Measurements from ENCODE around the gene EXOC6B.

DNA sequence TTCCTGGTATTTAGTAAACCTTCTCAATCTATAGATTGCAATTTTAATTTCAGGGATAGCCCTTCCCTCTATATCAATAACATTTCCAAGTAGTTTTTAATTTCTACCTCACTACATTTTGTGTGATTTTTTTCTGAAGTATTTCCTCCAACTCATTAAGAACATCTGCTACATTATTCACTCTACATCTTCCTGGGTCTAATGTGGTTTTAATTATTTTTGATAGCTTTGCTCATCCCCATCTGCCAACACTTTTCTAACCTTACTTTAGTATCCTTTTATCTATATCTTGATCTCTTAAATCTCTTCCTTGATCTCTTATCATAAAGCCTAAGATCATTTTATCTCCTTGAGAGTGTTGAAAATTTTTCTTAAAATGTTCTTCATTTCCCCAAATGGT lies 399.8 kb downstream of the EXOC6B start:
- TF ChIP-seq, protein P1, sequence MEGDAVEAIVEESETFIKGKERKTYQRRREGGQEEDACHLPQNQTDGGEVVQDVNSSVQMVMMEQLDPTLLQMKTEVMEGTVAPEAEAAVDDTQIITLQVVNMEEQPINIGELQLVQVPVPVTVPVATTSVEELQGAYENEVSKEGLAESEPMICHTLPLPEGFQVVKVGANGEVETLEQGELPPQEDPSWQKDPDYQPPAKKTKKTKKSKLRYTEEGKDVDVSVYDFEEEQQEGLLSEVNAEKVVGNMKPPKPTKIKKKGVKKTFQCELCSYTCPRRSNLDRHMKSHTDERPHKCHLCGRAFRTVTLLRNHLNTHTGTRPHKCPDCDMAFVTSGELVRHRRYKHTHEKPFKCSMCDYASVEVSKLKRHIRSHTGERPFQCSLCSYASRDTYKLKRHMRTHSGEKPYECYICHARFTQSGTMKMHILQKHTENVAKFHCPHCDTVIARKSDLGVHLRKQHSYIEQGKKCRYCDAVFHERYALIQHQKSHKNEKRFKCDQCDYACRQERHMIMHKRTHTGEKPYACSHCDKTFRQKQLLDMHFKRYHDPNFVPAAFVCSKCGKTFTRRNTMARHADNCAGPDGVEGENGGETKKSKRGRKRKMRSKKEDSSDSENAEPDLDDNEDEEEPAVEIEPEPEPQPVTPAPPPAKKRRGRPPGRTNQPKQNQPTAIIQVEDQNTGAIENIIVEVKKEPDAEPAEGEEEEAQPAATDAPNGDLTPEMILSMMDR (conservative IDR thresholded peaks at IDR 0.05) = no peak
- TF ChIP-seq EZH2 (IDR thresholded peaks at IDR 0.05; ENCODE audit: low read depth) = no peak
